ENCODE data around the gene SEC63.
"Not testable (repeated sequence)": the region's sequence is repeated elsewhere in the genome, so short reads cannot be mapped to it uniquely, and the experiment has no call there.

Gene SEC63

DNA sequence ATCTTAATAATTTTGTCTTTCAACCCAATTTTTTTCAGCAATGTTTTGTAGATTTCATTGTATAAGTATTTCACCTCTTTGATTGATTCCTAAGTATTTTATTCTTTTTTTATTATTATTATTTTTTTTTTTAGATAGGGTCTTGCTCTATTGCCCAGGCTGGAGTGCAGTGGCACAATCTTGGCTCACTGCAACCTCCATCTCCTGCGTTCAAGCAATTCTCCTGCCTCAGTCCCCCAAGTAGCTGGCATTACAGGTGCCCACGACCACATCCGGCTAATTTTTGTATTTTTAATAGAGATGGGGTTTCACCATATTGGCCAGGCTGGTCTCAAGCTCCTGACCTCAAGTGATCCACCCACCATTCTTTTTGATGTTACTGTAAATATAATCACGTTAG lies 97.0 kb downstream of the SEC63 start:
- not testable (repeated sequence) for DNase-seq (ENCODE audit: low read depth)

DNA sequence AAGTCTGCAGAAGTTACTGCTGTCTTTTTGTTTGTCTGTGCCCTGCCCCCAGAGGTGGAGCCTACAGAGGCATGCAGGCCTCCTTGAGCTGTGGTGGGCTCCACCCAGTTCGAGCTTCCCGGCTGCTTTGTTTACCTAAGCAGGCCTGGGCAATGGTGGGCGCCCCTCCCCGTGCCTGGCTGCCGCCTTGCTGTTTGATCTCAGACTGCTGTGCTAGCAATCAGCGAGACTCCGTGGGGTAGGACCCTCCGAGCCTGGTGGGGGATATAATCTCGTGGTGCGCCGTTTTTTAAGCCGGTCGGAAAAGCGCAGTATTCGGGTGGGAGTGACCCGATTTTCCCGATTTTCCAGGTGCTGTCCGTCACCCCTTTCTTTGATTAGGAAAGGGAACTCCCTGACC lies 97.9 kb downstream of the SEC63 start:
- not testable (repeated sequence) for DNase-seq (ENCODE audit: low read depth)

DNA sequence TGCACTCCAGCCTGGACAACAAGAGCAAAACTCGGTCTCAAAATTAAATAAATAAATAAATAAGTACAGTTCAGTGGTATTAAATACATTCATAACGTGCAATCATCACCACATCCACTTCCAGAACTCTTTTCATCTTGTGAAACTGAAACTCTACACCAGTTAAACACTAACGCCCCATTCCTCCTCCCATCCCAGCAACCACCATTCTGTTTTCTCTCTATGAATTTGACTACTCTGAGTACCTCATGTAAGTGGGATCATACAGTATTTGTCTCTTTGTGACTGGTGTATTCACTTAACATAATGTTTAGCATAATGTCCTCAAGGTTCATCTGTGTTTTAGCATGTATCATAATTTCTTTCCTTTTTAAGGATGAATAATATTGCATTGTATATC lies 104.8 kb downstream of the SEC63 start:
- no peak for DNase-seq (ENCODE audit: low read depth)

GRCh38 chr6:107849325-107849724 lies 108.7 kb downstream of the SEC63 start:
- no peak for DNase-seq (ENCODE audit: low read depth)

- DNase-seq (ENCODE audit: low read depth): peak; percentile 69
These were observed 109.9 kb downstream of the SEC63 start for GRCh38 chr6:107847844-107848802.

GRCh38 chr6:107846262-107846795 lies 111.7 kb downstream of the SEC63 start:
- no peak for DNase-seq (ENCODE audit: low read depth)

DNA sequence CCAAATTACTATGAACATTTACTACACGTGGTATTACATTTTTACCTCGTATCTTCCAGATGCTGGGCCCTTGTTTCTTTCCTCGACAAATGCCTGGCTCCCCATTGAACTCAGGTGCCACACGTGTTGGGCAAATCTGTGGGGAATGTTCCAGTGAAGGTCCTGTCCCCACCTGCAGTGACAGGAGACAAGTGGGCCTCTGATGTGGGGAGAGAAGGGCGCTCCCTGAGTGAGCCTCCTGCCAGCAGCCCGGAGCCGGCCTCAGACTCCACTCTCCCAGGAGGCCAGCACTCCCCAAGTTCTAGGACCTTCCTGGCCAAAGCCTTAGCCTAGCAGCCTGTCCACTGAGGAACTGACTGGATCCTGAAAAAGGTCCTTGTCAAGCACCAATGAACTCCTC lies 112.2 kb downstream of the SEC63 start:
- no peak for DNase-seq (ENCODE audit: low read depth)

- no peak for DNase-seq (ENCODE audit: low read depth)
These were observed 114.6 kb downstream of the SEC63 start for GRCh38 chr6:107843400-107843799.

- no peak for DNase-seq (ENCODE audit: low read depth)
These were observed 116.7 kb downstream of the SEC63 start for GRCh38 chr6:107841275-107841670.

GRCh38 chr6:107840636-107841274 lies 117.3 kb downstream of the SEC63 start:
- no peak for DNase-seq (ENCODE audit: low read depth)

DNA sequence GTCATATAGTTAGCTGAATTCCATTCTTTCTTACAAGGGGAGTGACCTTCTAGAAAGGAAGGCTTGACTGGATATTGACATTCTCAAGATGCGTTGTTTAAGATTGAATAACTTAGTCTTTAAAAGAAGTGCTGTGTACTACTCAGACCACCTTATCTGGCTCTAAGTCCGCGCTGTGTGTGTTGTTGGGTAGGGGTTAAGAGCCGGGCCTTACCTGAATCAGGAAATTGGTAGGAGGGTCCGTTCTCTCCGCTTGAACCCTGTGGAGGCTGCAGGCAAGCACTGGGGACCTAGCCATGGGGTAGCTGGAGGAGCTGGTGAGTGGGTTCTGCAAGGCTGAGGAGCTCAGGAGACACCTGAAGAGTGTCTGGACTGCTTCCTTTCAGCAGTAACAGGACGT lies 124.9 kb downstream of the SEC63 start:
- DNase-seq (ENCODE audit: low read depth): no peak

DNA sequence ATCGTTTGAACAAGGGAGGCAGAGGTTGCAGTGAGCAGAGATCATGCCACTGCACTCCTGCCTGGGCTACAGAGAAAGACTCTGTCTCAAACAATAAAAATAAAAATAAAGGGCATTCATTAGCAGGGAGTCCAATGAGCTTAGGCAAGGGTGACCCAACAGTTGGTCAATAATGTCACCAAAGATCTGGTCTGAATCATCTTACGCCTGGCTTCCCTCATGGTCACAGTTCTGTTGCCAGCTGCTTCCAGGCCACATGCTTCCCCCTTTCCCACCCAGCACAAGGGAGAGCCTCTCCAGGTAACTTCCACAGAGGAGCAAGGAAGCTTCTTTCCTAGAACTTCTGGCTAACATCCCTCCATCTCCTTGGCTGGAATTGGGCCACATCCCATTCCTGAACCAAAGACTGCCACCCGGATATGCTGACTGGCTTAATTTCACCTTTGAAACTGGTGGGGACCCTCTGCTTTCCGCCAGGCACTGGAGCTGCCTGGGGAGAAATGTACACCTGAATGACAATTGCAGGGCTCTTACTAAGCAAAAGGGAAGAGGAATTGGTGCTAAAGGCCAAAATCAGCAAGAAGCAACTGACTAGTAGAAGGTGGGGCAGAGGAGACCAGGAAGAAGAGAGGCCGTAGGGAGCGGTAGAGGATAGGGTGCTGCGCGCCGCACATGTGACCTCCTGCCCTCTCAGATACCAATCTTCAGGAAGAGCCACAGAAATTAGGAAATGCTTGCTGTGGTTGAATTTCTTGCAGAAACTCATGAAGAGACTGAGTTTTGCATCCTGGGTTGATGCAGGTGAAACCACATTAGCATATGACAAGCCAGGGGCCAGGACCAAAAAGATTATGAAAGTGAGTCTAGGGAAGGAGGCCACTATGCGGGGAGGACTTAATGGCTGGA lies 125.6 kb downstream of the SEC63 start:
- no peak for DNase-seq (ENCODE audit: low read depth)

- DNase-seq (ENCODE audit: low read depth): no peak
These were observed 127.9 kb downstream of the SEC63 start for GRCh38 chr6:107830060-107830459.

DNA sequence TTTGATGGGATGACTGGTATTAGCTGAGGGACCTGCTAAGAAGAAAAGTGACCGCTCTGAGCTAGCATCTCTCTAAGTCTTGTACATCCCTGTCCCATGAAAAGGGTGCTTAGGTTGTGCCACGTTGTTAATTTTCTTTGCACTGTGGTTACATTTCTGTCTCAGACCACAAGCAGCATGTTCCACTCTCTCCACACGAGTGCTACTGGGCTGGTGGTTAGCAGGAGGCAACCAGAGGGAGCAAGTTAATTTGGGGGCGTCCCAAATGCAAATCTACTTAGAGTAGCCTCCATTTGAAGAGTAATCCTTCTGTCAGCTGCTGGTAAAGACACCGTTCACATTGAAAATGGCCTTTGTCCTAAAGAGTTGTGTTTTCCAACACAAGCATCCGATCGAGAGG lies 130.5 kb downstream of the SEC63 start:
- no peak for DNase-seq (ENCODE audit: low read depth)

GRCh38 chr6:107823047-107823557 lies 134.9 kb downstream of the SEC63 start:
- DNase-seq (ENCODE audit: low read depth): no peak

GRCh38 chr6:107822176-107823046 lies 135.6 kb downstream of the SEC63 start:
- DNase-seq (ENCODE audit: low read depth): no peak

DNA sequence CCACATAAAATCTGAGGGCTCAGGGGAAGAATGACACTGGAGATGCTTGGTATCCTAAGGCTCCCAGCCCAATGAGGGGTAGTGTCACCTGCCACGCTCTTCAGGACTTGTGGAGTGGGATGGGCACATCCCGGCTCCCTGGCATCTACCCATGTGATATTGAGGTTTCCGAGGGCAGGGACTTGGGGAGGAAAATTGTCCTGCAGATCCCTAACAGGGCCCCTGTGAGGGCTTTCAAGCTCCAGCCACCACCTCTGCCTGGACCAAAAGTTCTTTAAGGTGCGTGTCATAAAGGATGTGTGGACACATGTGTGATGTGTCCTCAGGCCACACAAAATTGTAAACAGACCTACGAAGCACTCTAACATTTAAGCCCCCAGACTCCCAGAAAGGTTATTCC lies 136.4 kb downstream of the SEC63 start:
- no peak for DNase-seq (ENCODE audit: low read depth)

DNA sequence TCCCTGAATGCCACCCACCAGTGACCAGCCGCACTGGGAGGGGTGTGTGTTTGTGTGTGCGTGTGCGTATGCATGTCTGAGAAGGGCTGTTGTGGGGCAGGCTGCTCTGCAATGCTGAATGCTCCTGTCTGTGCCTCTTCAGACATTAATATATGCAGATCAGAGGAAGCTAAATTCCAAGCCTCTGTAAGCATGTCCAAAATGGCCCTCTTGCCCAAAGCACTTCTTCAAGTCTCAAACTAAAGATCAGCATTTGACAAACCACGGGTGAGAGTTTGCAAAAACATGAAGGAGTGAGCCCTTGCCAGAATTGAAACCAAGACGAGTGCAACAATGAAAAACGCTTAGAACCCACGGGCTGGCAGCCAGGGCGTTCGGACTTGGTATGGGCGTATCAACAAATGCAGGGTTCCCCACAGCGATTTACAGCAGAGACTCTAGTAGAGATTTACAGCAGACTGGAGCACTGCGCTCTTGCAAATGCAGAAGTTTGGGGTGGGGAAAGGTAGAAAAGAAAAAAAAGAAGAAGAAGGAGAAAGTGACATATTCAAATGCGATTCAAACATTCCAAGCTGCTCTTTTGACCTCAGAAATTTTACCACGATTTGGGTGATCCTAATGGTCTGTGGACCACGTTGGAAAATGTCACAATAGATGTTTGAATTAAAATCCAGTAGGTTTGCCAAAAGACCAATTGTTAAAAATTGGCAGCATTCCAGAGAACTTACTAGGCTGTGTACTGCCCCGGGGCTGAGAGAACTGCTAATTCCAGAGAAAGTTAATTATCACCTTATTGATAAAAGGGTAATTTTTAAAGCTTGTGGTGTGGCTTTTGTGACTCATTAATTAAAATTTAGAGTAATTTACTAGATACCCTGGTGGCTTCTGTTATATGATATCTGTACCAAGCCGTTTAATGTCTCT lies 137.4 kb downstream of the SEC63 start:
- no peak for DNase-seq (ENCODE audit: low read depth)

GRCh38 chr6:107819964-107820337 lies 138.1 kb downstream of the SEC63 start:
- no peak for DNase-seq (ENCODE audit: low read depth)

GRCh38 chr6:107819217-107819616 lies 138.8 kb downstream of the SEC63 start:
- DNase-seq (ENCODE audit: low read depth): no peak
